DND-41 (cell line): Measurements from ENCODE around the gene SEMA3E.

Source experiments
- ATAC-seq: fragments of 200-7000 bp; cut with Tn5 transposase; 3 replicates; pipeline ENCODE4 v1.9.1; 2021; ENCODE audit warnings: low read depth; ENCODE audit not compliant: insufficient read depth
- DNase-seq: peaks from one replicate; pipeline ENCODE4 v3.0.0-alpha.2; 2020
- H2AFZ ChIP-seq: 2 replicates; pipeline ENCODE4 v1.6.0; 2012; ENCODE audit warnings: low read depth, low read length
- H3K27ac ChIP-seq: 2 replicates; pipeline ENCODE4 v1.5.1; 2012; ENCODE audit warnings: low read length, inconsistent platforms
- H3K27me3 ChIP-seq: fragments of 200-600 bp; sonication (generic); 2 replicates; pipeline ENCODE4 v1.6.0; 2012; ENCODE audit warnings: low read length, mild to moderate bottlenecking, inconsistent platforms; ENCODE audit not compliant: insufficient read depth, poor library complexity
- H3K36me3 ChIP-seq: 2 replicates; pipeline ENCODE4 v1.5.1; 2012; ENCODE audit warnings: low read length, inconsistent platforms; ENCODE audit not compliant: insufficient read depth
- H3K4me1 ChIP-seq: 2 replicates; pipeline ENCODE4 v1.5.1; 2012; ENCODE audit warnings: mild to moderate bottlenecking, low read length; ENCODE audit not compliant: insufficient read depth
- H3K4me2 ChIP-seq: 2 replicates; pipeline ENCODE4 v1.6.0; 2012; ENCODE audit warnings: mild to moderate bottlenecking, moderate library complexity, low read length, inconsistent platforms; ENCODE audit not compliant: insufficient read depth
- H3K4me3 ChIP-seq, 2 experiments: fragments of 200-600 bp in 1 of 2; shearing (Covaris generic) in 1 of 2; 2 replicates each; pipeline ENCODE4 v1.5.1; 2012 to 2016; ENCODE audit warnings: inconsistent platforms in 2 of 2, low read length in 2 of 2, mild to moderate bottlenecking in 2 of 2, low read depth in 1 of 2, moderate library complexity in 1 of 2
- H3K79me2 ChIP-seq: 2 replicates; pipeline ENCODE4 v1.6.0; 2012; ENCODE audit warnings: low read length, inconsistent platforms; ENCODE audit not compliant: insufficient read depth
- H3K9ac ChIP-seq: 2 replicates; pipeline ENCODE4 v1.6.0; 2012; ENCODE audit warnings: low read depth, mild to moderate bottlenecking, inconsistent platforms, low read length, moderate library complexity
- H3K9me3 ChIP-seq: 2 replicates; pipeline ENCODE4 v1.5.1; 2012; ENCODE audit warnings: low read length, moderate library complexity, mild to moderate bottlenecking, inconsistent platforms; ENCODE audit not compliant: insufficient read depth, severe bottlenecking
- H4K20me1 ChIP-seq: 2 replicates; pipeline ENCODE4 v1.6.0; 2012; ENCODE audit warnings: low read length; ENCODE audit not compliant: insufficient read depth
- CTCF ChIP-seq: IDR thresholded peaks from 2 replicates; pipeline ENCODE4 v1.5.1; 2012; ENCODE audit warnings: borderline replicate concordance, low read length, moderate library complexity, mild to moderate bottlenecking; ENCODE audit not compliant: poor library complexity, severe bottlenecking; ENCODE audit errors: extremely low read depth
- EZH2 ChIP-seq: IDR thresholded peaks from 3 replicates; pipeline ENCODE4 v1.6.1; 2012; ENCODE audit warnings: borderline replicate concordance, low read depth, mild to moderate bottlenecking, moderate library complexity, low read length, inconsistent platforms; ENCODE audit not compliant: severe bottlenecking

The SEMA3E gene

GRCh38 chr7:83324596-83324995 is 324.3 kb downstream of the SEMA3E start:
- no peaks in the 10 kb centered on the region for H3K27me3 ChIP-seq
- no peak for TF ChIP-seq EZH2

GRCh38 chr7:83321011-83321410 is 327.9 kb downstream of the SEMA3E start:
- DNase-seq (no peak), ATAC-seq (no peak)
- H3K36me3 ChIP-seq, result no peaks in the 10 kb centered on the region
- no peaks in the 10 kb centered on the region for H4K20me1 ChIP-seq
- H3K4me2 ChIP-seq, result no peak overlapping the region
- no peak overlapping the region for H2AFZ ChIP-seq
- H3K9ac ChIP-seq, result no peak overlapping the region
- TF ChIP-seq CTCF (no peak), EZH2 (no peak)
- H3K4me3 ChIP-seq, result no peak overlapping the region
- H3K27me3 ChIP-seq, result no peaks in the 10 kb centered on the region
- no peak overlapping the region for H3K27ac ChIP-seq
- H3K9me3 ChIP-seq, result no peaks in the 10 kb centered on the region
- no peaks in the 10 kb centered on the region for H3K79me2 ChIP-seq
- H3K4me1 ChIP-seq, result no peaks in the 10 kb centered on the region

More at GRCh38 chr7:83324596-83324995, 324.3 kb downstream of the SEMA3E start:
- Histone ChIP-seq H3K79me2 (no peaks in the 10 kb centered on the region), H3K9me3 (no peaks in the 10 kb centered on the region), H2AFZ (no peak overlapping the region), H3K27ac (no peak overlapping the region), H3K9ac (no peak overlapping the region), H3K4me1 (no peaks in the 10 kb centered on the region), H3K36me3 (no peaks in the 10 kb centered on the region), H3K4me2 (no peak overlapping the region), H4K20me1 (no peaks in the 10 kb centered on the region), H3K4me3 (no peak overlapping the region)
- no peak for DNase-seq
- ATAC-seq, result no peak

- H2AFZ ChIP-seq, result no peak overlapping the region
- no peaks in the 10 kb centered on the region for H3K9me3 ChIP-seq
- TF ChIP-seq CTCF, result no peak
- TF ChIP-seq EZH2, result no peak
These were observed 335.0 kb downstream of the SEMA3E start for GRCh38 chr7:83313931-83314330.

More at GRCh38 chr7:83313931-83314330, 335.0 kb downstream of the SEMA3E start:
- DNase-seq, result no peak
- Histone ChIP-seq H3K36me3 (no peaks in the 10 kb centered on the region), H3K4me1 (no peaks in the 10 kb centered on the region), H3K9ac (no peak overlapping the region), H4K20me1 (no peaks in the 10 kb centered on the region), H3K27me3 (no peaks in the 10 kb centered on the region), H3K79me2 (no peaks in the 10 kb centered on the region), H3K4me2 (no peak overlapping the region), H3K27ac (no peak overlapping the region), H3K4me3 (no peak overlapping the region)
- no peak for ATAC-seq
